HCEC 1CT (cell line): ENCODE measurements around the gene TAS1R2.
"Not testable (repeated sequence)": the region's sequence is repeated elsewhere in the genome, so short reads cannot be mapped to it uniquely, and the experiment has no call there.

Experiments used
- DNase-seq: peaks from one replicate; pipeline ENCODE4 v3.0.0-alpha.2; 2017

Gene TAS1R2

GRCh38 chr1:18883636-18884418, 24.4 kb upstream of the TAS1R2 start:
- DNase-seq, result peak; percentile 51

GRCh38 chr1:18883079-18883478, 23.6 kb upstream of the TAS1R2 start:
- DNase-seq, result no peak

GRCh38 chr1:18882486-18882885, 23.0 kb upstream of the TAS1R2 start:
- DNase-seq, result no peak

GRCh38 chr1:18881642-18882431, 22.4 kb upstream of the TAS1R2 start:
- DNase-seq, result no peak

GRCh38 chr1:18881164-18881563, 21.7 kb upstream of the TAS1R2 start:
- DNase-seq, result no peak

GRCh38 chr1:18880585-18880984, 21.1 kb upstream of the TAS1R2 start:
- DNase-seq, result no peak

- no peak for DNase-seq
Measured at GRCh38 chr1:18879791-18880309, 20.4 kb upstream of the TAS1R2 start.

- no peak for DNase-seq
Measured at GRCh38 chr1:18879215-18879790, 19.8 kb upstream of the TAS1R2 start.

GRCh38 chr1:18878538-18879214, 19.2 kb upstream of the TAS1R2 start:
- no peak for DNase-seq

GRCh38 chr1:18877282-18877681, 17.8 kb upstream of the TAS1R2 start:
- DNase-seq, result no peak

GRCh38 chr1:18876210-18876609, 16.8 kb upstream of the TAS1R2 start:
- no peak for DNase-seq

- no peak for DNase-seq
Measured at GRCh38 chr1:18875796-18876128, 16.3 kb upstream of the TAS1R2 start.

- DNase-seq, result peak; percentile 77
Measured at GRCh38 chr1:18875107-18875795, 15.8 kb upstream of the TAS1R2 start.

- no peak for DNase-seq
Measured at GRCh38 chr1:18874600-18874999, 15.1 kb upstream of the TAS1R2 start.

GRCh38 chr1:18874036-18874435, 14.6 kb upstream of the TAS1R2 start:
- no peak for DNase-seq

- DNase-seq, result no peak
Measured at GRCh38 chr1:18872071-18872611, 12.7 kb upstream of the TAS1R2 start.

- DNase-seq, result no peak
Measured at GRCh38 chr1:18871401-18872070, 12.1 kb upstream of the TAS1R2 start.

GRCh38 chr1:18870957-18871356, 11.5 kb upstream of the TAS1R2 start:
- no peak for DNase-seq

- not testable (repeated sequence) for DNase-seq
Measured at GRCh38 chr1:18870595-18870865, 11.1 kb upstream of the TAS1R2 start.

- no peak for DNase-seq
Measured at GRCh38 chr1:18869847-18870594, 10.6 kb upstream of the TAS1R2 start.

GRCh38 chr1:18868801-18869424, 9.5 kb upstream of the TAS1R2 start:
- DNase-seq, result no peak
